ENCODE measurements around the gene ADAT3. TPM values are rescaled to one million over a fixed set of nuclear protein-coding genes. Genes with fewer than 3 reads are reported as not detected.
"Not testable (repeated sequence)": the region's sequence is repeated elsewhere in the genome, so short reads cannot be mapped to it uniquely, and the experiment has no call there.

Gene ADAT3
- total and polyA plus RNA-seq, 8 donors = 4.2 to 75.9 (median 6.3) TPM

- no peak for TF ChIP-seq POLR2AphosphoS5 (IDR thresholded peaks at IDR 0.05)
- TF ChIP-seq, protein P1, sequence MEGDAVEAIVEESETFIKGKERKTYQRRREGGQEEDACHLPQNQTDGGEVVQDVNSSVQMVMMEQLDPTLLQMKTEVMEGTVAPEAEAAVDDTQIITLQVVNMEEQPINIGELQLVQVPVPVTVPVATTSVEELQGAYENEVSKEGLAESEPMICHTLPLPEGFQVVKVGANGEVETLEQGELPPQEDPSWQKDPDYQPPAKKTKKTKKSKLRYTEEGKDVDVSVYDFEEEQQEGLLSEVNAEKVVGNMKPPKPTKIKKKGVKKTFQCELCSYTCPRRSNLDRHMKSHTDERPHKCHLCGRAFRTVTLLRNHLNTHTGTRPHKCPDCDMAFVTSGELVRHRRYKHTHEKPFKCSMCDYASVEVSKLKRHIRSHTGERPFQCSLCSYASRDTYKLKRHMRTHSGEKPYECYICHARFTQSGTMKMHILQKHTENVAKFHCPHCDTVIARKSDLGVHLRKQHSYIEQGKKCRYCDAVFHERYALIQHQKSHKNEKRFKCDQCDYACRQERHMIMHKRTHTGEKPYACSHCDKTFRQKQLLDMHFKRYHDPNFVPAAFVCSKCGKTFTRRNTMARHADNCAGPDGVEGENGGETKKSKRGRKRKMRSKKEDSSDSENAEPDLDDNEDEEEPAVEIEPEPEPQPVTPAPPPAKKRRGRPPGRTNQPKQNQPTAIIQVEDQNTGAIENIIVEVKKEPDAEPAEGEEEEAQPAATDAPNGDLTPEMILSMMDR (IDR thresholded peaks at IDR 0.05) = no peak
- peak in 1 of 2 donors; percentile 77 for DNase-seq
- intact Hi-C loops (cut with DNase I; ENCODE audit: low total_unique reads) = no loop called here
- WGBS, 5 donors = 22 to 43% (median 29%) methylated on average over 25 to 29 of the region's 29 CpGs
- H3K4me3 ChIP-seq = peak overlapping the region; percentile 21 to 97 (median 86)
- H3K27ac ChIP-seq = peak overlapping the region; percentile 74 to 97 (median 96)
- H3K27me3 ChIP-seq = no peaks in the 10 kb centered on the region
- no peaks in the 10 kb centered on the region for H3K9me3 ChIP-seq
- H3K36me3 ChIP-seq = peaks cover 0 to 28% (median 16%) of the 10 kb centered on the region in 4 donors
- H3K4me1 ChIP-seq = peaks cover 52 to 74% (median 70%) of the 10 kb centered on the region in 4 donors
Measured at GRCh38 chr19:1873524-1874473, 31.4 kb upstream of the ADAT3 start.

- Histone ChIP-seq H3K36me3 (peaks cover 0 to 32% (median 18%) of the 10 kb centered on the region in 4 donors), H3K27ac (peak overlapping the region; percentile 45 to 97 (median 96))
Measured at GRCh38 chr19:1874554-1875185, 30.5 kb upstream of the ADAT3 start.

GRCh38 chr19:1875265-1875645 lies 29.9 kb upstream of the ADAT3 start:
- Histone ChIP-seq H3K4me3 (peak overlapping the region; percentile 82 to 97 (median 89)), H3K4me1 (peaks cover 52 to 68% (median 64%) of the 10 kb centered on the region in 4 donors), H3K27ac (peak overlapping the region; percentile 95 to 98 (median 96)), H3K36me3 (peaks cover 0 to 38% (median 22%) of the 10 kb centered on the region in 4 donors)
- DNase-seq; intact Hi-C loops (cut with DNase I; ENCODE audit: low total_unique reads); H3K27me3 ChIP-seq; H3K9me3 ChIP-seq: not testable (repeated sequence)
- 1 to 2% (median 2%) methylated on average over 9 to 11 of the region's 11 CpGs for WGBS, 5 donors

More at GRCh38 chr19:1874554-1875185, 30.5 kb upstream of the ADAT3 start:
- H3K9me3 ChIP-seq = no peaks in the 10 kb centered on the region
- H3K4me1 ChIP-seq = peaks cover 52 to 68% (median 65%) of the 10 kb centered on the region in 4 donors
- DNase-seq = no peak
- H3K4me3 ChIP-seq = peak overlapping the region; percentile 82 to 97 (median 89)
- no peaks in the 10 kb centered on the region for H3K27me3 ChIP-seq
- TF ChIP-seq, protein P1 (IDR thresholded peaks at IDR 0.05) = no peak
- TF ChIP-seq POLR2A (IDR thresholded peaks at IDR 0.05) = no peak
- no peak for TF ChIP-seq EP300 (IDR thresholded peaks at IDR 0.05)
- no peak for TF ChIP-seq POLR2AphosphoS5 (IDR thresholded peaks at IDR 0.05)
- 3 to 9% (median 8%) methylated on average over 15 to 16 of the region's 16 CpGs for WGBS, 5 donors
- intact Hi-C loops (cut with DNase I; ENCODE audit: low total_unique reads) = no loop called here

DNA sequence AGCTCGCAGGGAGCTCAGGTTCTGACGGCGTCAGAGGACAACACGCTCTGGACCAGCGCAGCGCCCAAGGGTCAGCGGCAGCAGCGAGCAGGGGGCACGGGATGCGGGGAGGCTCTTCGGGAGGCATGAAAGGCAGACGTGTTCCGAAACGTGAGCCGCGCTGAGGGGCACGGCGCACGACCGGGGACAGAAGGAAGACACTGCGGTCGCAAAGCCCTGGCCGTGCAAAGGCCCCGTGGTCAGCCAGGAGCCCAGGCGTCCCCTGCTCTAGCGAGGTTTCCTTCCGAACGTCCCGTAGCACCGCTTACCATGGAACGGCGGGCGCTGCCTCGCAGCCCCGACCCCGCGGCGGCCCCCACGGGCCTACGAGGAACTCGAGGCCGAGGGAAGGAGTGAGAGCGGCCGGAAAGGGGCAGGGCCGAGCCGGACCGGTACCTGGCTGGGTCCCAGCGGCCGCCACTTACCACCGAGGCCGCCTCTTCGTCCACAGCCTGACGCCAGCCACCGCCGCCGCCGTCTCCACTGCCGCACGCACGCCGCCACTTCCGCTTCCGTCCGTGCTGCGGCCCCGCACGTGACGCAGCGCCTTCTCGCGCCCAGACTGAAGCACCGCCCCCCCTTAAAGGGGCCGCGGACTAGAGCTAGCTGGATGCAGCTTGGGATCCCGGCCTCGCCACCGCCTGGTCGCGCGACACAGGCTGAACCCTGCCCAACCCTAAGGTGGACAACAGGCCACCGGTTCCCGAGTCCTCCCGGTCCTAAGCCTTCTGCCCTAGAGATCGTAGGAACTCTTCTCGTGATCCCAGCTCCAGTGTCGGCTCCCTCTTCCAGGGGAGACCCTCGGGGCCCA lies 29.3 kb upstream of the ADAT3 start:
- Histone ChIP-seq H3K9me3 (no peaks in the 10 kb centered on the region), H3K4me1 (peaks cover 54 to 68% (median 64%) of the 10 kb centered on the region in 4 donors), H3K27ac (peak overlapping the region; percentile 95 to 98 (median 96)), H3K36me3 (peaks cover 0 to 43% (median 24%) of the 10 kb centered on the region in 4 donors), H3K27me3 (no peaks in the 10 kb centered on the region), H3K4me3 (peak overlapping the region; percentile 82 to 97 (median 89))
- peak; percentile 97 to 100 (median 98) for TF ChIP-seq POLR2AphosphoS5 (IDR thresholded peaks at IDR 0.05)
- TF ChIP-seq, protein P1 (IDR thresholded peaks at IDR 0.05) = no peak
- TF ChIP-seq POLR2A (IDR thresholded peaks at IDR 0.05) = peak in 1 of 4 donors; percentile 67
- DNase-seq = peak; percentile 94 to 98
- 0 to 1% (median 1%) methylated on average over 28 to 87 of the region's 87 CpGs for WGBS, 5 donors
- intact Hi-C loops (cut with DNase I; ENCODE audit: low total_unique reads) = no loop called here

DNA sequence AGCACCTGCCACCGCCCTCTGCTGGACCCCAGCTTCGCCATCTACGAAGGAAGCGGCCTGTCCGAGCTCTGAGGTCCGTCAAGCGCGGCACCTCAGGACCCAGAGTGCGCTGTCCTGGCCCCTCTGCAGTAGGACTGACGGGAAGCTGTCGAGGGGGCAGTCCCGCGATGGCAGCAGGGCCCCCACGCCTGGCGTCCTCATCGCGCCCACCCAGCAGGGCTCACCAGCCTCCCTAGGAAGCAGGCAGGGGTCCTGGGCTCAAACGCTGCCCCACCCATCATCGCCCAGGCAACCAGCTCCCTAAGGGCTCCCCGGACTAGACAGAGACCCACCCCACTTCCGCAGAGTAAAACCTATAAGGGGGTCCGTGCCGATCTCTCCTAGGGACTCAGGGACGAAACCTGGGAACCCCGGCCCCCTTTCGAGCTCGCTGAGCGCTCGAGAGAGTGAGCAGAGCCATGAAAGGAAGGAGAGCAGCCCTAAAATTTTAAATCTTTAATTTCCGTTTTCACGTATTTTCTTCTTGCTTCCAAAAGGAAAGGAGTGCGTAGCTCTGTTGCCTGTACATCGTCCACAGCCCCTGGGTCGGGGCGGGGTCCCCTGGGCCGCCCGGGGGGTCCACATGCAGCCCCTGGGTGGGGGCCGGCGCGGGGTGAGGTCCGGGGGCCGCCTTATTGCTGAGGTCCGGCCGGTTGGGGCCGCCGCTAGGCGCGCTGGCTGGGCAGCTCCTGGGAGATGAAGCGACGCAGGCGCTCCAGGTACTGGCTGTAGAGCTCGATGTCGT lies 28.5 kb upstream of the ADAT3 start:
- H3K27me3 ChIP-seq; DNase-seq; H3K9me3 ChIP-seq; intact Hi-C loops (cut with DNase I; ENCODE audit: low total_unique reads): not testable (repeated sequence)
- Histone ChIP-seq H3K36me3 (peaks cover 0 to 36% (median 21%) of the 10 kb centered on the region in 4 donors), H3K4me3 (peak overlapping the region; percentile 82 to 97 (median 89)), H3K27ac (peak overlapping the region; percentile 95 to 98 (median 96)), H3K4me1 (peaks cover 49 to 68% (median 64%) of the 10 kb centered on the region in 4 donors)
- WGBS, 5 donors = 15 to 27% (median 25%) methylated on average over 23 to 44 of the region's 53 CpGs

DNA sequence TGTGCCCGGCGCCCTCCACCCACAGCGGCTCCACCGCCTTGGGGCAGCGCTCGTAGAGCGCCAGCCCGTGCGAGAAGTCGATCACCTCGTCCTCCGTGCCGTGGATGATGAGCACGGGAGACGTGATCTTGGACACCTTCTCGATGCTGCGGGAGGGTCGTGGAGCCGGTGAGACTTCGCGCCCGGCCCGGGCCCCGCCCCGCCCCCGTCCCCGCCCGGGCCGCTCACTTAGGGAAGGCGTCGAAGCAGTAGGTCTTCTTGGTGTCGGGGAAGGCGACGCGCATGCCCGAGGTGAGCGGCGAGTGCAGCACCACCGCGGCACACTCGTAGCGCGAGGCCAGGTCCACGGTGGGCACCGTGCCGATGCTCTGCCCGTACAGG lies 27.9 kb upstream of the ADAT3 start:
- 26 to 41% (median 37%) methylated on average over 5 to 37 of the region's 47 CpGs; no CpG with 5 or more reads in 1 of the 5 donors for WGBS, 5 donors
- DNase-seq; H3K9me3 ChIP-seq; intact Hi-C loops (cut with DNase I; ENCODE audit: low total_unique reads); H3K27me3 ChIP-seq: not testable (repeated sequence)
- Histone ChIP-seq H3K36me3 (peaks cover 0 to 30% (median 17%) of the 10 kb centered on the region in 4 donors), H3K4me3 (peak overlapping the region in 2 of 4 donors; percentile 82 to 97), H3K4me1 (peaks cover 49 to 68% (median 64%) of the 10 kb centered on the region in 4 donors), H3K27ac (peak overlapping the region in 3 of 5 donors; percentile 95 to 97 (median 96))

Measured in stomach (tissue), 9 donors.